Measurements from ENCODE around the gene RNF181.

- TF ChIP-seq POLR2A (IDR thresholded peaks at IDR 0.05): no peak
- TF ChIP-seq, protein P1, sequence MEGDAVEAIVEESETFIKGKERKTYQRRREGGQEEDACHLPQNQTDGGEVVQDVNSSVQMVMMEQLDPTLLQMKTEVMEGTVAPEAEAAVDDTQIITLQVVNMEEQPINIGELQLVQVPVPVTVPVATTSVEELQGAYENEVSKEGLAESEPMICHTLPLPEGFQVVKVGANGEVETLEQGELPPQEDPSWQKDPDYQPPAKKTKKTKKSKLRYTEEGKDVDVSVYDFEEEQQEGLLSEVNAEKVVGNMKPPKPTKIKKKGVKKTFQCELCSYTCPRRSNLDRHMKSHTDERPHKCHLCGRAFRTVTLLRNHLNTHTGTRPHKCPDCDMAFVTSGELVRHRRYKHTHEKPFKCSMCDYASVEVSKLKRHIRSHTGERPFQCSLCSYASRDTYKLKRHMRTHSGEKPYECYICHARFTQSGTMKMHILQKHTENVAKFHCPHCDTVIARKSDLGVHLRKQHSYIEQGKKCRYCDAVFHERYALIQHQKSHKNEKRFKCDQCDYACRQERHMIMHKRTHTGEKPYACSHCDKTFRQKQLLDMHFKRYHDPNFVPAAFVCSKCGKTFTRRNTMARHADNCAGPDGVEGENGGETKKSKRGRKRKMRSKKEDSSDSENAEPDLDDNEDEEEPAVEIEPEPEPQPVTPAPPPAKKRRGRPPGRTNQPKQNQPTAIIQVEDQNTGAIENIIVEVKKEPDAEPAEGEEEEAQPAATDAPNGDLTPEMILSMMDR (IDR thresholded peaks at IDR 0.05): no peak
These were observed 4.0 kb upstream of the RNF181 start for GRCh38 chr2:85591563-85591962.

All from testis (tissue), 2 donors.